Glomerular visceral epithelial cell (primary cell): Measurements from ENCODE around the gene KCNAB2.
"Not testable (repeated sequence)": the region's sequence is repeated elsewhere in the genome, so short reads cannot be mapped to it uniquely, and the experiment has no call there.

Experiments used
- DNase-seq: peaks from one replicate; pipeline ENCODE4 v3.0.0-alpha.2; 2016; ENCODE audit errors: extremely low spot score

The KCNAB2 gene

DNA sequence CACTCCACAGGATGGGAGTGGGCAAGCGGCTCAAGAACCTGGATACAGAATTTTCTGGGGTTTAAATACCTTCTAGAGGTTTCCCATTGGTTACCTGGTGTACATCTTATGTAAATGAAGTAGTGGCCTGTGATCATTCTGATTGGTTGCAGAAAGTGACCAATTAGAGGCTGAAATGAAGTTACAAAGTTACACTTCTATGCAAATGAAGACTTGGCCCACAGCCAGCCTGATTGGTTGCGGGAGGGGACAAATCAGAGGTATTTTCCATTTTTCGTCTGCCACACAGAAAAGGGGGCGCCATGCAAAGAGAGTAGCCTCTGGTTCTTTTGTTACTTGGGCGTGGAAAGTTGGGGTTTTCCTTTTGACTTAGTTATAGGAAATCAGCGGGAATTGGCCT is 8.9 kb downstream of the KCNAB2 start:
- DNase-seq, result no peak

- DNase-seq, result no peak
These were observed 10.9 kb downstream of the KCNAB2 start for GRCh38 chr1:6056572-6056948.

- DNase-seq, result no peak
These were observed 11.6 kb downstream of the KCNAB2 start for GRCh38 chr1:6057170-6057845.

GRCh38 chr1:6059866-6060265 is 14.2 kb downstream of the KCNAB2 start:
- no peak for DNase-seq

DNA sequence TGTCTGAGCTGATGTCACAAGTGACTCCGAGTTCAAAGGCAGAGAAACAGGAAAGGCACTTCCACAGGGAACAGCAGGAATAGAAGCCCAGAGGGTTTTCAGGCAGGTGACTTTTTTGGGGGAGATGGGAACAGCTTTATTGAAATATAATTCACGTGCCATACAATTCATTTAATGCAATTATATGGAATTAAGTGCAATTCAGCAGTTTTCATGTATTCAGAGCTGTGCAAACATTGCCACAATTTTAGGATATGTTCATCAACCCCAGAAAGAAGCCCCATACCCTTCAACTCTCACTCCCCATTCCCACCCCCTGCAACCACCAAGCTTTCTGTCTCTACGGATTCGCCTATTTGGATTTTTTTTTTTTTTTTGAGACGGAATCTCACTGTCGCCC is 17.0 kb downstream of the KCNAB2 start:
- DNase-seq, result no peak

DNA sequence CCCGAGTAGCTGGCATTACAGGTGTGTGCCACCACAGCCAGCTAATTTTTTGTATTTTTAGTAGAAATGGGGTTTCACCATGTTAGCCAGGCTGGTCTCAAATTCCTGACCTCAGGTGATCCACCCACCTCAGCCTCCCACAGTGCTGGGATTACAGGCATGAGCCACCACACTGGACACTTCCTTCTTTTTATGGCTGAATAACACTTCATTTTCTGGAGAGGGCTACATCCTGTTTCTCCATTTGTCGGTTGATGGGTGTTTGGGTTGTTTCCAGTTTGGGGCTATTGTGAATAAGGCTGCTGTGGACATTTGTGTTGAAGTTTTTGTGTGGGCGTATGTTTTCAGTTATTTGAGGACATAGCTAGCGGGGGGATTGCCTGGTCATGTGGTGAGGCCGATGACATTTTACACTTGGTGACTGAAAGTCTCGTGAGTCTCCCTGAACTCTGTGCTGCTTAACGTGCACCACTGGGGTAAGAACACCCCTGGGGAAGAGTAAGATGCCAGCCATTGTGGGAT is 17.9 kb downstream of the KCNAB2 start:
- not testable (repeated sequence) for DNase-seq

DNA sequence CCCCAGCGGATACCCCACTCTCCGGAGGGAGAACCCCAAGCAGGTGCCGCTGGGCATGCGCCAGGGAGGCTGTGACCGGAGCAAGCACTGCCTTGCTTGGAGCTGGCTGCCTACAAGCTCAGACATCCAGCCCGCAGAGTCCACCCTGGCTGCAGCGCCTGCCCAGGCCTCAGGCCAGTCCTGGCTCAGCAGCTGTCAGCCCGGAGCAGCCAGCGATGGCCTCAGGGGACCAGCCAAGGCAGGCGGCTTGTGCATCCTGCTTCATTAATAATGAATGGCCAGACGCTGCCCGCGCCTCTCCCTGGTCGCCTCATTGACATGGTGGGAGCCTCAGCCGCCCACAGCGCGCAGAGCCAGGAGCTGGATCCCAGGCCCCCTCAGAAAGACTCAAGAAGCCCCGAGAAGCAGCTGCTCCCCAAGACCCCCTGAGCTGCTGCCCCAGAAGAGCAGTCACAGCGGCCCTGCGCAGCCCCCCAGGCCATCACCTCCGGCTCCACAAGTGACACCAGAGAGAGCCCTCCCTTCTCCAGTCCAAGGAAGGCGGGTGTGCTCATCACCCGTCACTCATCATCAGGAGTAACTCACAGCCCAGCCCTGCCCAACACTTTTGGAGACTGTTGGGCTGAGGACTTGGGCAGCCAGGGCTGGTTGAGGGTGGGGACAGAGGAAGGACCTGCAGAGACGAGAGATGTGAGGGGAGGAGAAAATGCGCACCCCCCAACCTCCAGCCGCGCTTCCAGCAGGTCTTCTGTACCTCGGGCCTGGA is 19.6 kb downstream of the KCNAB2 start:
- no peak for DNase-seq

DNA sequence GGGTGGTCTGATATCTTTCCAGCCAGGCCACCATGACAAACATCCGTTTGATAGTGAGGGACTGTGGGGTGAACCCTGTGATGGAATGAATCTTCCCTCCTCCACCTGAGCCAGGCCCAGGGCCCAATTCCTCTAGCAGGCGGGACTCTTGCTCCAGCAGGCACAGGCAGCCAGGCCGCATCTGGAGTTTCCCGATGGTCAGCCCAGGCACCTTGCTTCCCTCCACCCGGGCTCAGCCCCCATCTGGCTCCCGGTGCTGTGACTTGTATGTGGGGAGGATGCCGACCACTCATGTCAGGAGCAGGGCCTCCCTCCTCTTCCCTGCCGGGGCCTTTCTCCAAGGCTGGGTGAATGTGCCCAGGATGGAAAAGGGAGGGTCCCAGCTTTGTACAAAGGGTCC is 21.0 kb downstream of the KCNAB2 start:
- no peak for DNase-seq

DNA sequence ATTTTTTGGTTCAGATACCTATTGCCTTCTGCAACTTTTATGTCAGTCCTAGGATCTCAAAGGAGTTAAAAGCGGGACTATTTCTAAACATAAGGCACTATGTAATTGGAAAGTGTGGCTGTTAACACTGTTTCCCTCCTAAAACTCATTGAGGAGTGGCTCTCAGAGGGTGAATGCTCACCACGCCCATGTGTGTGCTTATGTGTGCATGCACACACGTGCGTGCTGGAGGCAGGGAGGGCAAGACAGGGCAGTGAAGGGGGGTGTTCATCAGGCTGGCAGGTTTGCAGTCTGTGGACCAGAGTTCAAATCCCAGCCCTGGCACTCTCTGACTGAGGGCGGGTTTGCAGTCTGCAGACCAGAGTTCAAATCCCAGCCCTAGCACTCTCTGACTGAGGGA is 22.4 kb downstream of the KCNAB2 start:
- DNase-seq, result no peak

DNA sequence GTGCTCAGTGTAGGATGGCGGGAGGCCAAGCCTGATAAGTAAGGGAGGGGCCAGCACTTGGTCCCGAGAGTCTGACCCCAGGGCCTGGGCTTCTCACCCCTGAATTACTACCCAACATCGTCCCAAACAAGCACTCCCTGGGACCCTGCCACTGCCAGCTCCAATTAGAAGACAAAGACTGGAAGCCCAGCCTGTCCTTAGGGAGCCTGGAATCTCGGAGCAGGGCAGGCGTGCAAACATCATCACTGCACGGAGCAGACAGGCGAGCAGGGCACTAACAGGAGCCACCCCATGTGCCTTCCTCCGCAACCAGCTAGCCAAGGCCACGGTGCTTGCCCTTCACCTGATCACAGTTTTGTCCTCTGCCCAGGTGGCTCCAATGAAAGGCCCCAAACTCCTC is 23.2 kb downstream of the KCNAB2 start:
- no peak for DNase-seq

GRCh38 chr1:6069573-6069972 is 23.9 kb downstream of the KCNAB2 start:
- DNase-seq, result no peak

DNA sequence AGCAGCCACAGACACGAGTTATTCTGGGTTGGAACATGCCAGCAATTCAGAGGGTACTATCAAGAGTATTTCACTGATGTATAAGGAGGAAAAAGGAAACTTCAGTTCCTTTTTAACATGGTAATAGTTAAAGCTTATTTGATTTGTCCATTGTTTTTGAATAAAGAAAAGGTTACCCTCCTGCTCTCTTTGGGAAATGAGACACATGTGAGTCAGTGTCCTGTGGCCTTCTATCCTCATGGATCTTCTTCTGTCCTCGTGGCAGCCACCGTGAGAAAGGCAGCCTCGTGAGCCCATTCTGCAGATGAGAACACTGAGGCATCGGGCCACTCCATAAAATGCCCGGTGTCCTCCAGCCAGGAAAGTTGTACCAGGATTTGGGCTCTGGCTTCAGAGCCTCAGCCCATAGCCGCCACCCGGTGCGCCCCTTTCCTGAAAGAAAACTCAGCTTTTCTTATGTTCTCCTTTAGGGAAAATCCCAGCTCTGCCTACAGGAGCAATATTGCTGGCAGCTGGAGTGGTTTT is 24.8 kb downstream of the KCNAB2 start:
- DNase-seq, result no peak

- no peak for DNase-seq
These were observed 25.5 kb downstream of the KCNAB2 start for GRCh38 chr1:6071219-6071618.

DNA sequence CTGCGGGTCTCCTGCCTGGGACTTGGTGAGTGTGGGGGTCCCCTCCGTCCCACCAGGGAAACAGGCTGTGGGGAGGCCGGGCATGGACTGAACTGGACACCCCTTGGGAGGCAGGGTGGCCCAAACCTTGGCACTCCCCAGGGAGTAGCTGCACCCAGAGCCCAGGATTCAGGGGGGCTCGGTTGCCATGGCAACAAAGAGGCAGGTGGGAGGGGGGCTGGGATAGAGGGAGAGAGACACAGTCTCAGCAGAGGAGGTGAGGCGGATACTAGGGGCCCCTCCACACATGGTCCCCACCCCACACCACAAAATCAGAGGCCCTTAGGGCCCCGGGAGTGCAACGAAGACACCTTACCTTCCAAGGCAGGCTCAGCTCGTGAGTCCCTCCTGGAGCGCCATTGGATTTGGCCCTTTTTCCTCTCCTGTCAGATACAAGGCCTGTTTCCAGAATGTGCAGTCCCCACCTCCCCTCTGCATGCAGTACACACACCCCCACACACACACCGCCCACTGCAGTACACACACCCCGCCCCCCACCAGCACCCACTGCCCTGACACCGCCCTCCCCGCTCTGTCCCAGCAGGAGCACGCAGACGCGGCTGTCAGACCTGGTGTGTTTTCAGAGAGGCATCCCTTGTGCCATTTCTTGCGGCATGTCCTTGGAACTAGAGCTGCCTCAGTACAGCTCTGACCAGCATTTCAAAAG is 27.2 kb downstream of the KCNAB2 start:
- DNase-seq, result no peak

GRCh38 chr1:6073480-6074053 is 27.9 kb downstream of the KCNAB2 start:
- DNase-seq, result no peak

DNA sequence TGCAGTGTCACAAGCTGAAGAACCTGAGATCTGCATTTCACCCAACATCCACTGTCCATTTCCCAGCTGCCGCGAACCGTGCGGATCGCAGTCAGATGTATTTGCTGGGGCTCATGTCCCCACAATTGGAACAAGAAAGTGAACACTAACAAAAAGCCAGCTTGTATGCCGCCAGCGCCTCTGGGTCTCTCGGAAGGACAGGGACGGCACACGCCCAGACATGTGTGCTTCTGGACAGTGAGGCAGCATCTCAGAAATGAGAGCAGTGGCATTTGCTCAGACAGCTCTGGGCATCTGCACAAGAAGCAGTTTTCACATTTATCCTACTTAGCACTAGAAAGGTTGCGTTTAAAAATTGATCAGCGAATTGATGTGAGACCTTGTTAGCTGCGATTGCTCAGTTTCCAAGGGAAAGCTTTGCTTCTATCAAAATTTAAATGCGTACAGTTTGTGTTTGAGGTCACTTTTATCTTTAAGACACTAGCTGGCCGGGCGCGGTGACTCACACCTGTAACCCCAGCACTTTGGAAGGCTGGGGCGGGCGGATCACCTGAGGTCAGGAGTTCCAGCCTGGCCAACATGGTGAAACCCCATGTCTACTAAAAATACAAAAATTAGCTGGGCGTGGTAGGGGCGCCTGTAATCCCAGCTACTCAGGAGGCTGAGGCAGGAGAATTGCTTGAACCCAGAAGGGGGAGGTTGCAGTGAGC is 28.7 kb downstream of the KCNAB2 start:
- DNase-seq, result no peak

DNA sequence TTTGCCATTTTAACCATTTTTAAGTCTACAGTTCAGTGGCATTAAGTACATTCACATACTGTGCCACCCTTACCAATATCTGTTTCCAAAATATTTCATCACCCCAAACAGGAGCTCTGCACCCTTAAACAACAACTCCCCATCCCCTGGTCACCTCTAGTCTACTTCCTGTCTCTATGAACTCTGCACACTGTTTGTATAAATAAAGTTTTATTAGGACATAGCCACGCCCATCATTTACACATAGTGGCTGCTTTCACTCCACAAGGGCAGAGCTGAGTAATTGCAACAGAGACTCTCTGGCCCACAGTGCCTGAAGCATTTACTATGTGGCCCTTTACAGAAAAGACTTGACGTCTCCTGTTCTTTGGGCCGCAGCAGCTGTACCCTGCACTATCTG is 30.1 kb downstream of the KCNAB2 start:
- no peak for DNase-seq

DNA sequence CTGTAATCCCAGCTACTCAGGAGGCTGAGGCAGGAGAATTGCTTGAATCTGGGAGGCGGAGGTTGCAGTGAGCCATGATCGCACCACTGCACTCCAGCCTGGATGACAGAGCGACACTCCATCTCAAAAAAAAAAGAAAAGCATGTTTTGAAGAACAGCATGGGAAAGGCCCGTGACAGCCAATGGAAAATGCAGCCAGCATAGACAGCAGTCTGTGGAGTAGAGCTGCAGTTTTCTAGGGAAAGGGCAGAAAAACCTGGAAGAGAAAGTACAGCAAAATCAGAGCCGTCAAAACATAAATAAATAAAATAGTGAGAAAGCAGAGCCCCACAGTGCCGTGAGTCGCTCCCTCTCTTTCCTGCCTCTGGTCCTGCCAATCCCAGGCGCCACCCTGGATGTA is 31.4 kb downstream of the KCNAB2 start:
- not testable (repeated sequence) for DNase-seq

- no peak for DNase-seq
These were observed 31.8 kb downstream of the KCNAB2 start for GRCh38 chr1:6077506-6077905.

GRCh38 chr1:6077919-6078318 is 32.2 kb downstream of the KCNAB2 start:
- DNase-seq, result no peak

DNA sequence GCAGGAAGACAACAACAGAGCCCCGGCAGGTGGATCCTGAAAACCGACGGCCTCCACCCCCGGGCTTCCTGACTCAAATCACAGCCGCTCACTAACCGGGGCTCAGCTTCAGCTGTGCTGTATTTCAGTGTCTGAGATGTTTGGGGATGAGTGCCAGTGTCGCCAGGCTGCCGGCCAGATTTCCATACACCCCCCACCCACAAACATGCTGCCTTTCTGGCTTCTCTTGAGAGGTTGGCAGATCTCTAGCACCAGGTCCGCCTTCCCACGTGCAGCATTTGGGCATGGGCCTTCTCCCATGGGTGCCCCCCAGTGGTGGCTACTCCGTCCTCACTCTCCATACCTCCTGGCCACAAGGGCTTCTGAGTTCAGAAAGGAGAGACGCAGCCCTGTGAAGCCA is 34.8 kb downstream of the KCNAB2 start:
- peak; percentile 20 for DNase-seq
